T-helper 17 cell (primary cell): ENCODE measurements around the gene NOTCH1. TPM values are rescaled to one million over a fixed set of nuclear protein-coding genes. Genes with fewer than 3 reads are reported as not detected.

Source experiments
- ATAC-seq: fragments of 150-1000 bp; cut with Tn5 transposase; 2 replicates; pipeline ENCODE4 v1.10.0; 2021; ENCODE audit warnings: mild to moderate bottlenecking, moderate library complexity
- DNase-seq, 3 donors: peaks; one replicate each; pipeline versions ENCODE4 v3.0.0 to v3.0.0-alpha.2; 2020 to 2021
- H3K9me3 ChIP-seq: one replicate; pipeline ENCODE4 v1.7.0; 2013; ENCODE audit warnings: low read length, mild to moderate bottlenecking; ENCODE audit not compliant: control insufficient read depth, poor library complexity, severe bottlenecking
- H3K27ac Mint-ChIP-seq: one replicate; pipeline ENCODE4 v1.8.0; 2022; ENCODE audit warnings: mild to moderate bottlenecking, moderate library complexity, mixed read lengths
- H3K27me3 Mint-ChIP-seq: one replicate; pipeline ENCODE4 v1.8.0; 2022; ENCODE audit warnings: mixed read lengths
- H3K36me3 Mint-ChIP-seq: one replicate; pipeline ENCODE4 v1.8.0; 2022; ENCODE audit warnings: low read depth, mixed read lengths
- H3K4me1 Mint-ChIP-seq: one replicate; pipeline ENCODE4 v1.8.0; 2022; ENCODE audit warnings: mild to moderate bottlenecking, mixed read lengths
- H3K4me3 Mint-ChIP-seq: one replicate; pipeline ENCODE4 v1.8.0; 2022; ENCODE audit warnings: mild to moderate bottlenecking, moderate library complexity, mixed read lengths
- total RNA-seq, 4 donors: library from RNA in 2 of 4; stranded (reverse) in 2 of 4; gene quantifications; one replicate each; pipeline ENCODE4 v1.2.3 and lab custom pipeline; 2022 to 2026

NOTCH1 gene
- total RNA-seq, 2 donors from 2014 or later = 31.7 to 37.5 TPM

DNA sequence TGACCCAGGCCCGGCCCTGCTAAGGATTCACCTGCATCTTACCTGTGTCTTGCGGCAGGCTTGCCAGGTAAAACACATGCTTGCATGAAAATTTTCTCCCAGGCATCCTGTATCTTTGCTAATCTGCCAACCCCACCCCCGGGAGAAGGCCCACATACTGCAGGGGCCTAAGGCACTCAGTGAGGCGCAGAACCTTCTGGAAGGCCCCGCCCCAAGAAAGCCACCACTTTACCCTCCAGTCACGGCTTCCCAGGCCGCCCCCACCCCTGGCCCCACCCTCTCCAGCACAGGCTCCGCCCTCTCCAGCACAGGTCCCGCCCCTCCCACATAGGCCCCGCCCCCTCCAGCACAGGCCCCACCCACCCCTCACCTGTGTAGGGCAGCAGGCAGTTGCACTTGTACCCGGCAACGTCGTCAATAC is 33.2 kb downstream of the NOTCH1 start:
- H3K4me3 Mint-ChIP-seq = no peak overlapping the region
- H3K4me1 Mint-ChIP-seq = no peaks in the 10 kb centered on the region
- no peaks in the 10 kb centered on the region for H3K9me3 ChIP-seq
- H3K36me3 Mint-ChIP-seq = no peaks in the 10 kb centered on the region
- DNase-seq (peak in 1 of 3 donors; percentile 22), ATAC-seq (peak; percentile 77)
- H3K27me3 Mint-ChIP-seq = no peaks in the 10 kb centered on the region
- no peak overlapping the region for H3K27ac Mint-ChIP-seq

DNA sequence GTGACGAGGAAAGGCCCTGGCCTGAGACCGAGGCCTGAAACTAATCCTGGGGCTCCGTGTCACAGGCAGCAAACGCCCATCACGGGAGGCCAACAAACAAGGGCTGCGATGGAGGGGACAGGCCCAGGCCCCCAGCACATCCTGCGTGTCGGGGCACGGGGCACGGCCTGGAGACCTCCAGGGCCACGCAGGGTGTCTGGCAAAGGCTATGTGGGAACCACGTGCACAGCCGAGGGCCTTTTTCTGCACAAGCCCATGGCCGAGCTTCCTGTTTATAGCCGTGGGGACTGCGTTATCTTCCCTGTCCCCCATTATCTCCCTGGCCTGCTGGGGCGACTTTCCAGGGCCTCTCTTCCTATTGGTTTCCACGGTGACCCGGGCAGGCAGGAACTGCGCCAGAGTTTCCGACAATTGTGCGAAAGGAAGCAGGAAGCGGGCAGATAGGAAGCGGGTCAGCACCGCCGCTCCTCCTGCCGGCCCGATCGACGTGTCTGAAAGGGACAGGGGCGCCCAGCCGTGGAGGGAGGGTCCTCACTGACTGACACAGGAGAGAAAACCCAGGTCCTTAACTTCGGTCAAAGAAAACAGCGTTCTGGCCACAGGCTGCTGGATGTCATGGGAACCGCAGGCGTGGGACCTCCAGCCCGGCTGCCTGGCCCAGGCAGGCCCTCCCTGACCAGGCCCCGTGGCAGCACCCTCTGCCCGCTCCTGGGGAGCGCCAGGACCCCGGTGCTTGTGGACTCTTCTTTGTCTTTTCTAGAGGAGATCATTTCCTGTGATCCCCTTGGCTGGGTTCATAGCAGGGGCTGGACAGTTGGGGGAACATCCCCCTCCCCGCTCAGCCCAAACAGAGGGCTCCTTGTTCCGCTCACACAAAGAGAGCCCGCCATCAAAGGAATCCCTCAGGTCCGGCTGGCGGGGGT is 33.9 kb downstream of the NOTCH1 start:
- no peak overlapping the region for H3K4me3 Mint-ChIP-seq

DNA sequence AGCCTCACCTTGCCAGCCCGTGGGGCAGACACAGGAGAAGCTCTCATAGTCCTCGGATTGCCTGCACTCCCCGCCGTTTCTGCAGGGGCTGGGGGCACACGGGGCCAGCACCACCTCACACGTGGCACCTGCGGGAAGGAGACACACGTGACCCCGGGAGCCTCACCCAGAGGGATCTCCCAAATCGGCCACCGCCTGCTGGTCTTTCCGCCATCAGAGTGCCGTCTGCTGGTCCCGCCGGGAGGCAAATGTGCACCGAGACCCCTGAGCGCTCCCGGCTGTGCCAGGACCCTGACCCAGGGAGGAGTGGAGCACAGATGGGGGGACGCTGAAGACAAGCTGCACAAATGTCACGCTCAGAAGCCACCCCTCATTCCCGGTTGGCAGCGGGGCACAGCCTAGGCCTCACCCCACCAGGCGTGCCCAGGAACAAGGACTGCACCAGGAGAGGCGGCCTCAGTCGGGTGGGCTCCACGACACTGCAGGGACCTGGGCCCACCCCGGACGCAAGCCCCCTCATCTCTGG is 34.6 kb downstream of the NOTCH1 start:
- H3K4me3 Mint-ChIP-seq = no peak overlapping the region
- no peaks in the 10 kb centered on the region for H3K4me1 Mint-ChIP-seq
- DNase-seq = no peak
- ATAC-seq = no peak
- H3K27ac Mint-ChIP-seq = no peak overlapping the region
- no peaks in the 10 kb centered on the region for H3K27me3 Mint-ChIP-seq
- H3K36me3 Mint-ChIP-seq = no peaks in the 10 kb centered on the region
- H3K9me3 ChIP-seq = no peaks in the 10 kb centered on the region

More for the DNA sequence above, 33.9 kb downstream of the NOTCH1 start:
- DNase-seq (no peak), ATAC-seq (no peak)
- H3K9me3 ChIP-seq = no peaks in the 10 kb centered on the region
- Mint-ChIP-seq H3K36me3 (no peaks in the 10 kb centered on the region), H3K27ac (no peak overlapping the region), H3K27me3 (no peaks in the 10 kb centered on the region), H3K4me1 (no peaks in the 10 kb centered on the region)

DNA sequence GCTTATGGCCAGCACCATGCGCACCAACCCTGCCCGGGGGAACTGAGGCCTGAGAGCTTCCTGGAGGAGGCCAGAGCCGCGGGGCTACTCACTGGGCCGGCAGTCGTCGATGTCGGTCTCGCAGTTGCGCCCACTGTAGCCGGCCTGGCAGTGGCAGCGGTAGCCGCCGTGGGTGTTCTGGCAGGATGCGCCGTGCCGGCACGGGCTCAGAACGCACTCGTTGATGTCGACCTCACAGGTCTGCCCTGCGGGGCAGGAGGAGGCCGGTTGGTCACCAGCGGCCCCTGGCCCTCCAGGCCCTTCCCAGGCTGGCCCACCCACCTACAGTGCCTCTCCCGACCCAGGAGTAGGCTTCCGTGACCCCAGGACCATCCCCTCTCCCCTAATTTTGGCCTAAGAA is 35.3 kb downstream of the NOTCH1 start:
- Mint-ChIP-seq H3K27me3 (no peaks in the 10 kb centered on the region), H3K27ac (no peak overlapping the region), H3K4me1 (no peaks in the 10 kb centered on the region), H3K36me3 (no peaks in the 10 kb centered on the region), H3K4me3 (no peak overlapping the region)
- no peaks in the 10 kb centered on the region for H3K9me3 ChIP-seq
- DNase-seq (no peak), ATAC-seq (no peak)

DNA sequence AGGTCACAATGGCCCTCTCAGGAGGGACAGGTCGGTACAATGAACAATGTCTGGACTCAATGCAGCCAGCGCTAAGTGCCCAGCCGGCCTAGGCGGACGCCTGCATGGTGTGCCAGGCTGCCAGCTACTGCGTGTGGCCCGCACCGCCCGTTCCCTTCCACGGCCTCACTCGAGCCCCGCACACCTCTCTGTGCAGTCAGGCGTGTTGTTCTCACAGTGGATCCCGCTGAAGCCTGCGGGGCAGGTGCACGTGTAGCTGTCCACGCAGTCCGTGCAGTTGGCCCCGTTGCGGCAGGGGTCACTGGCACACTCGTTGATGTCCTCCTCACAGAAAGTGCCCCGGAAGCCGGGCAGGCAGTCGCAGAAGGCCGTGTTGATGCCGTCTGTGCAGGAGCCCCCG is 36.3 kb downstream of the NOTCH1 start:
- DNase-seq = no peak

DNA sequence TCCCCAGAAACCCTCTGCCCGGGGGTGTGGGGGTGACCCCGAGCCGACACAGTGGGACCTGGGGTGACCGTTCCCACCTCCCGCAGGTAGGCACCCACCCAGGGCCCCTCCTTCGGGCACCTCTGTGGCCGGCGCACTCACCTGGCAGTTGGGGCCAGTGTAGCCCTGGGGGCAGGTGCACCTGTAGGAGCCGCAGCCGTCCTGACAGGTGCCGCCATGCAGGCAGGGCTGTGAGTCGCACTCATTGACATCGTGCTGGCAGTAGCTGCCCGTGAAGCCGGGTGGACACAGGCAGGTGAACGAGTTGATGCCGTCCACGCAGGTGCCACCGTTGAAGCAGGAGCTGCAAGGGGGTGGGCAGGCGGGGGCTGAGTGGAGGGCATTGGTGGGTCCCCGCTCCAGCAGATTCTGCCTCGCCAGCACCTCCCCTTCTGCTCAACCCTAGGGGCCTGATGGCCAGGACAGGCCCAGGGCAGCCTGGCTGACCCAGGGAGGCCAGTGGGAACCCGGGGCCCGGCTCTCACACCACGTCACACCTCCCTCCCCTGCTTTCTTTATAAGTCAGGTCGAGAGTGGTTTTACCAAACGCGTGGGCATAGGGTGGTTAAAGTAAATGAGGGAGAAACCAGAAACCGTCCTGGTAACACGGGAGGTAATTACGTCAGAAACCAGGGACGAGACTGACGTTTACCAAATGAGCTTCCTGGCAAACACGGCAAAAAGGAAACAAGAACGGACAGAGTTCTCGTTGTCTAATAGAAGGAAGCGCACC is 36.9 kb downstream of the NOTCH1 start:
- H3K27me3 Mint-ChIP-seq = no peaks in the 10 kb centered on the region
- H3K27ac Mint-ChIP-seq = no peak overlapping the region
- no peaks in the 10 kb centered on the region for H3K36me3 Mint-ChIP-seq
- H3K4me3 Mint-ChIP-seq = no peak overlapping the region
- no peaks in the 10 kb centered on the region for H3K9me3 ChIP-seq
- ATAC-seq = no peak
- H3K4me1 Mint-ChIP-seq = no peaks in the 10 kb centered on the region
- no peak for DNase-seq

More for the DNA sequence above, 36.3 kb downstream of the NOTCH1 start:
- no peak for ATAC-seq
- H3K9me3 ChIP-seq = no peaks in the 10 kb centered on the region
- Mint-ChIP-seq H3K27ac (no peak overlapping the region), H3K4me3 (no peak overlapping the region), H3K4me1 (no peaks in the 10 kb centered on the region), H3K27me3 (no peaks in the 10 kb centered on the region), H3K36me3 (no peaks in the 10 kb centered on the region)

DNA sequence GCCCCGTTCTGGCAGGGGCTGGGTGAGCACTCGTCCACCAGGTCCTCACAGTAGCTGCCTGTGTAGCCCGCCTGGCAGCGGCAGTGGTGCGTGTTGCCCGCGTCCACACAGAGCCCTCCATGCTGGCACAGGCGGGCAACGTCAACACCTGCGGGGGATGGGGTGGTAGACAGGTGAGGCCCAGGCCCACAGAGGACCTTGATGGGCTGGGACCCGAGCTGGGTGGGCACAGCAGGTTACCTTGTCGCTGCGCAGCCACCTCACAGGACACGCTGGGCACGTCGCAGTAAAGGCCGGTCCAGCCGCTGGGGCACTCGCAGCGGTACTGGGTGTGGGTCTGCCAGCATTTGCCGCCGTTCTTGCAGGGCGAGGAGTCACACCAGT is 37.9 kb downstream of the NOTCH1 start:
- H3K27ac Mint-ChIP-seq = no peak overlapping the region
- DNase-seq = no peak
- ATAC-seq = no peak
- H3K36me3 Mint-ChIP-seq = no peaks in the 10 kb centered on the region
- H3K4me1 Mint-ChIP-seq = no peaks in the 10 kb centered on the region
- H3K9me3 ChIP-seq = no peaks in the 10 kb centered on the region
- no peak overlapping the region for H3K4me3 Mint-ChIP-seq
- no peaks in the 10 kb centered on the region for H3K27me3 Mint-ChIP-seq

DNA sequence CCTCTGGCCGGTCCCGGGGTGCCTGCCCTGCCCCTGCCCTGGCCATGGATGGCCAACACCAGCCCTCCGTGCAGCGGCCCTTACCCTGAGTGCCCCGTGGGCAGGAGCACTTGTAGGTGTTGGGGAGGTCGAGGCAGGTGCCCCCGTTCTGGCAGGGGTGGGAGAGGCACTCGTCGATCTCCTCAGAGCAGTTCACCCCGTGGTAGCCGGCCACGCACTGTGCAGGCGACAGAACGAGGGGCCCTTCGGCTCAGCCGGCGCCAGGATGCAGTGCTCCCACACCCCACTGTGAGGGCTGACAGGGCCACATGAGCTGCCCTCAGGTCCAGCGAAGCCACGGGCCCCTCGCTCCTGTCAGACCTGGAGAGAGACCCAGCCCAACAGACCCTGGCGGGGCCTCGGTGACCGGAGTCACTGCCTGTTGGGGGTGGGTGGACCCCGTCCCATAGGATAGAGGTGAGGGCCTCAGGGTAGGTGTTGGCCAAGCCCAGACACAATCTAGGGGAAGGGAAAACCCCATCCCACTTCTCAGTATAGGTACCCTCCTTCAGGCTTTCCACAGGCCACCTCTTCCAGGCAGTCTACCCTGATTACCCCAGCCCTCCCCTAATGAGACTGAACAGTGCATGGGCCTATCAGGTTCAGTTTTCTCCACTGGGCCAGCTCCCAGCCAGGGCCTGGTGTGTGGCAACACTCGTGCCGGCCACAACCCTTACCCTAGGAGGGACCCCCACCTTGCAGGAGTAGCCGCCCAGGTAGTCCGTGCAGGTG is 38.4 kb downstream of the NOTCH1 start:
- Mint-ChIP-seq H3K36me3 (no peaks in the 10 kb centered on the region), H3K27me3 (no peaks in the 10 kb centered on the region), H3K4me3 (no peak overlapping the region), H3K27ac (no peak overlapping the region), H3K4me1 (no peaks in the 10 kb centered on the region)
- ATAC-seq (no peak), DNase-seq (no peak)
- no peaks in the 10 kb centered on the region for H3K9me3 ChIP-seq

DNA sequence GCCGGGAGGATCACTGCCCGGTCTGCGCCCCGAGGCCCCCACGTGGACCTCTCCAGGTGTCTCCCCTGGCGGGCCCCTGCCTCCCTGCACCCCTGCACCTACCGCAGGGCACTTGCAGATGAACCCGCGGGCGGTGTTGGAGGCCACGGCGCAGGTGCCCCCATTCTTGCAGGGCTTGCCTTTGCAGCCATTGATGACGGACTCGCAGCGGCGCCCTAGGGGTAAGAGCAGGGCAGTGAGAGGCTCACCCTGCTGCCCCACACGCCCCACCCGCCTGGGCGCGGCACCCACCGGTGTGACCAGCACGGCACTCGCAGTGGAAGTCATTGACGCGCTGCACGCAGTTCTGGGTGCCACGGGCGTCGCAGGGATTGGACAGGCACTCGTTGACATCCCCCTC is 39.4 kb downstream of the NOTCH1 start:
- no peak for DNase-seq
- Mint-ChIP-seq H3K4me3 (no peak overlapping the region), H3K27me3 (no peaks in the 10 kb centered on the region), H3K36me3 (no peaks in the 10 kb centered on the region), H3K27ac (no peak overlapping the region), H3K4me1 (no peaks in the 10 kb centered on the region)
- ATAC-seq = no peak
- no peaks in the 10 kb centered on the region for H3K9me3 ChIP-seq

DNA sequence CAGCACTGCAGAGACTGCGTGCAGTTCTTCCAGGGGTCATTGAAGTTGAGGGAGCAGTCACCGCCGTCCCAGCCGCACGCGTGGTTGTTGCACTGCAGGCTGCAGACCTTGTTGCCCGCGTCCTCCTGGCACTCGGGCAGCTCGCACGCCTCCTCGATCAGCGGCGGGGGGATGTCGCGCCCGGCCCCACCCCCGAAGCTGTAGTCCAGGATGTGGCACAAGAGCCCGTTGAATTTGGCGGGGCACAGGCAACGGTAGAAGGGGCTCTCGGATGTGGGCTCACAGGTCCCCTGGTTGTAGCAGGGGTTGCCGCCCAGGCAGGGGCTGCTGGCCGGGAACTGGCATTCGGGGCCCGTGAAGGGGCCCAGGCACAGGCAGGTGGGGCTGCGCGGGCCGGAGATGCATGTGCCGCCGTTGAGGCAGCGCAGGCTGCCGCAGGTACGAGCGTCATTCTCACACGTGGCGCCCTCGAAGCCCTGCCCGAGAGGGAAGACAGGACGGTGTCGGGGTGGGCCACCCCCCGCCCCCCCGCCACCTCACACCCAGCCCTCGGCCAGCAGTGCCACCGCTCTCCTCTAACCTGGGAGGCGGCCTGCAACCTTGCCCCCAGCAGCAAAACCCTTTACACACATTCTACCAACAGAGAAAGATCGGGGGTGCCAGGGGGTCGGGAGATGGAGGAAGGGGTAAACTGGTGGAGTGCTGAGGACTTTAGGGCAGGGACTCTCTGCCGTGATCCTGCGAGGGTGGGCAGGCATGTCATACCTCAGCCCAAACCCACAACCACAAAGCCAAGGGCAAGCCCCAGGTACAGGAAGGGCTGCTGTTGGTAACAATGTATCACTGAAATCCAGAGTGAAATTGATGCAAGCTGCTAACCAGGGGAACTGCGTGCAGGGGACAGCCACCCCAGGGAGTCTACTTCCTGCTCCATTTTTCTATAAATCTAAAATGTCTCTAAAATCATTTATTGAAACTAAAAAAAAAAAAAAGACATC is 40.1 kb downstream of the NOTCH1 start:
- ATAC-seq (no peak), DNase-seq (no peak)
- no peaks in the 10 kb centered on the region for H3K36me3 Mint-ChIP-seq
- H3K27me3 Mint-ChIP-seq = no peaks in the 10 kb centered on the region
- H3K27ac Mint-ChIP-seq = no peak overlapping the region
- no peaks in the 10 kb centered on the region for H3K9me3 ChIP-seq
- H3K4me3 Mint-ChIP-seq = no peak overlapping the region
- H3K4me1 Mint-ChIP-seq = no peaks in the 10 kb centered on the region

DNA sequence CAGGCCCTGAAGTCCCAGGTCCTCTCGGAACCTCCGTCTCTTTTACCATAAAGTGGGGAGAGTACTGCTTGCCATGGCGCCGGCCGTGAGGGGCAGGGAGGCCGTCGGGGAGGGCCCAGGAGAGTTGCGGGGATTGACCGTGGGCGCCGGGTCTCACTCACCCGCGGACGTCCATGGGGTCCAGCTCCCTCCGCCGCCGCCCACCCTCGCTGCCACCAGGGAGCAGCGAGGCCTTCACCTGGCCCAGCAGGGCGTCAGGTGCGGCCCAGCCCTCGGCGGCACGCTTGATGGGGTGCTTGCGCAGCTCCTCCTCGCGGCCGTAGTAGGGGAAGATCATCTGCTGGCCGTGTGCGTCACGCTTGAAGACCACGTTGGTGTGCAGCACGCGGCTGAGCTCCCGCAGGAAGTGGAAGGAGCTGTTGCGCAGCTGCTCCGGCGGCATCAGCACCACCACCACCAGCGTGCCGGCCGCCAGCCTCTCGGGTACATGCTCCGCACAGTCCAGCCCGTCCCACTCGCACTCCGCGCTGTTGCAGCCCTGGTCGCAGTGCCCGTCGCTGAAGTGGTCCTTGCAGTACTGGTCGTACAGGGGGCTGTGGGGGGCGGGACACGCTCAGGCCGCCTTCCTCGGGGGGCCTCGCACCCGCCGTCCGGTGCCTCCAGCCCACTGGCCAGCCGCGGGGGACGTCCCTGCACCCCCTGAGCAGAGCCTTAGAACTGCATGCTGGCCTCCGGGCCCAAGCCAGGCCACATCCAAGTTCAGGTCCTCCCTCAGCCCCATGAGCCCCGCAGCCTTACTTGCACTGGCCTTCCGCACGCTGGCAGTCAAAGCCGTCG is 41.1 kb downstream of the NOTCH1 start:
- Mint-ChIP-seq H3K36me3 (no peaks in the 10 kb centered on the region), H3K27ac (no peak overlapping the region), H3K4me1 (no peaks in the 10 kb centered on the region), H3K4me3 (no peak overlapping the region), H3K27me3 (no peaks in the 10 kb centered on the region)
- ATAC-seq (no peak), DNase-seq (no peak)
- H3K9me3 ChIP-seq = no peaks in the 10 kb centered on the region
